Astrocyte of the cerebellum (primary cell): ENCODE results near the gene ODF4.
A peak's percentile ranks its signal among the peaks of the same experiment; 100 is the strongest.
"Not testable (repeated sequence)": the region's sequence is repeated elsewhere in the genome, so short reads cannot be mapped to it uniquely, and the experiment has no call there.

Experiments
- DNase-seq: peaks from one replicate; pipeline ENCODE4 v3.0.0-alpha.2; 2011; ENCODE audit warnings: low read depth
- H3K4me3 ChIP-seq: 2 replicates; pipeline ENCODE4 v1.5.1; 2011; ENCODE audit warnings: mild to moderate bottlenecking, low read depth, low read length, moderate library complexity
- CTCF ChIP-seq: IDR thresholded peaks from 2 replicates; pipeline ENCODE4 v1.5.1; 2012; ENCODE audit warnings: low read length, low read depth, moderate library complexity, mild to moderate bottlenecking; ENCODE audit errors: missing control alignments
- in situ Hi-C: cut with HindIII; loops from 2 replicates; pipeline ENCODE4 v1.10.0; 2017; ENCODE audit warnings: low sequenced_read_pairs

Gene ODF4

GRCh38 chr17:8372422-8372821 is 32.8 kb downstream of the ODF4 start:
- no peak for TF ChIP-seq CTCF
- DNase-seq = no peak
- in situ Hi-C loops = no loop called here

GRCh38 chr17:8373856-8374255 is 34.2 kb downstream of the ODF4 start:
- H3K4me3 ChIP-seq, DNase-seq, in situ Hi-C loops: not testable (repeated sequence)

More at GRCh38 chr17:8372422-8372821, 32.8 kb downstream of the ODF4 start:
- no peak overlapping the region for H3K4me3 ChIP-seq

- peak overlapping the region; percentile 87 for H3K4me3 ChIP-seq
- DNase-seq = no peak
- no peak for TF ChIP-seq CTCF
- in situ Hi-C loops = loop anchor here (5.0 kb wide), 1 partner anchor 58 kb away; no protein-coding TSS in a partner anchor
Observed at GRCh38 chr17:8375738-8376259, 36.2 kb downstream of the ODF4 start.

- no peak for DNase-seq
- peak; percentile 69 for TF ChIP-seq CTCF
- in situ Hi-C loops = loop anchor here (5.0 kb wide), 1 partner anchor 59 kb away; no protein-coding TSS in a partner anchor
- peak within 1 kb of the TSS; percentile 87 for H3K4me3 ChIP-seq
Observed at GRCh38 chr17:8376271-8377067, 36.8 kb downstream of the ODF4 start, which contains the start of gene KRABD2. TSS of gene KRABD2 (minus strand) at chr17:8376704.

GRCh38 chr17:8377422-8377821 is 37.8 kb downstream of the ODF4 start:
- in situ Hi-C loops = loop anchor here (5.0 kb wide), 1 partner anchor 60 kb away; no protein-coding TSS in a partner anchor
- no peak overlapping the region for H3K4me3 ChIP-seq
- no peak for TF ChIP-seq CTCF

GRCh38 chr17:8378117-8378516 is 38.5 kb downstream of the ODF4 start:
- not testable (repeated sequence) for H3K4me3 ChIP-seq, DNase-seq
- in situ Hi-C loops = loop anchor here (5.0 kb wide), 1 partner anchor 61 kb away; no protein-coding TSS in a partner anchor

More at GRCh38 chr17:8377422-8377821, 37.8 kb downstream of the ODF4 start:
- no peak for DNase-seq

- in situ Hi-C loops = no loop called here
- DNase-seq = no peak
- no peak overlapping the region for H3K4me3 ChIP-seq
- no peak for TF ChIP-seq CTCF
Observed at GRCh38 chr17:8380049-8380448, 40.4 kb downstream of the ODF4 start.
